Stimulated activated CD4-positive, alpha-beta T cell treated with anti-CD3 and anti-CD28 coated beads, TNF-alpha, amount 100 ng/mL, for 1 hour (primary cell): Measurements from ENCODE around the gene PPP2R5D.
"Not testable (repeated sequence)": the region's sequence is repeated elsewhere in the genome, so short reads cannot be mapped to it uniquely, and the experiment has no call there.

ENCODE experiments used
- DNase-seq, 3 donors: peaks; one replicate each; pipeline ENCODE4 v3.0.0-alpha.2; 2020; ENCODE audit warnings: low read depth in 3 of 3, low spot score in 1 of 3

Gene PPP2R5D

DNA sequence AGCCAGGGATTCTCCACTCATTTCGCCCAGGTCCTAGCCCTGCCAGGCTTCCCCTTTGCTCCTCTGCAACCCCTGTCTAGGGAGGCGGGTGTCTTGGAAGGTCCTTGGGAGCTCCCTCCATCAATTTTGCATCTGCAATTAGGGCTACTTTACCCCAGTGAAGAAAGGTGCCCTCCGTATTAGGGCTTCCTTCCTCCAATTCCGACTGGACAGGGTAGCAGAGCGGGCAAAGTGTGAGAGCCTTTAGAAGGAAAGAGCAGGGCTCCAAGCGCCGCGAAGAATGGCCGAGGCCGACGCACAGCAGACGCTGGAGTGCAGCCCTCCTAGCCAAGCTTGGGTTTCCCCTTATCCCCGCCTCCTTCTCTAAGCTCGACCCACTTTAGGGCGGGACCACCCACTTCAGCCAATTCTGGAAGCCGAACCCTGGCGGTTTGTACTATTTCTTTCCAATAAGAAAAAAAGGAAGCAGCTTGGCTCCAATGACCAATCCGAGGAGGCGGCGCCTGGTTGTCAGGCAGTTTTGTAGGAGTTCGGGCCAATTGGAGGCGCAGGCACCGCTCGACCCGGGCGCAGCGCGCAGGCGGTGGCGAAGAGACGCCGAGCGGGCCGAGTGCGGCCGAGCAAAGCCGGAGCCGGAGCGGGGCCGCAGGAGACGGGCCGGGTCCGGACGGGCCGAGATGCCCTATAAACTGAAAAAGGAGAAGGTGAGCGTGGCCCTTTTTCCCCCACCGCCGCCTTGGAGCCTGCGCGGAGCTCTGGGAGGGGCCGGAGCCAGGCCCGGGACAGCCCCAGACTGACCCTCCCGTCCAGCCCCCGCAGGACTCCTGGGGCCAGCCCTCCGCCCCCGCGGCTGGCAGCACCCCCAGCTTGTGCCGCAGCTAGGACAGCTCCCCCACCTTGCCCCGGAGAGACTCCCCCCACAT, at the start of gene PPP2R5D:
PPP2R5D (plus strand) TSS at position 570 of the 923 bp plus-strand sequence; CDS start at position 678, 108 bp downstream.
- peak; percentile 88 to 92 (median 88) for DNase-seq

- DNase-seq = no peak
These were observed 49.0 kb upstream of the PPP2R5D start for GRCh38 chr6:42935322-42935721.

DNA sequence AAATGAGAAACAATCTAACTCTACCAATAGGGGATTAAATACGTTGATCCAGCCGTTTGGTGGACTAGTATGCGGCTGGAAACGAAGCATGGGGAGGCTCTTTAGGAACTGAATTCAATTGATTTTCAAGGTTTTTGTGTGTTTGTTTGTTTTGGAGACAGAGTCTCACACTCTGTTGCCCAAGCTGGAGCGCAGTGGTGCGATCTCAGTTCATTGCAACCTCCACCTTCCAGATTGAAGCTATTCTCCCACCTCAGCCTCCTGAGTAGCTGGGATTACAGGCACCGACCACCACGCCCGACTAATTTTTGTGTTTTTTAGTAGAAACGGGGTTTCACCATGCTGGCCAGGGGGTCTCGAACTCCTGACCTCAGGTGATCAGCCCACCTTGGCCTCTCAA, 48.0 kb upstream of the PPP2R5D start:
- no peak for DNase-seq

DNA sequence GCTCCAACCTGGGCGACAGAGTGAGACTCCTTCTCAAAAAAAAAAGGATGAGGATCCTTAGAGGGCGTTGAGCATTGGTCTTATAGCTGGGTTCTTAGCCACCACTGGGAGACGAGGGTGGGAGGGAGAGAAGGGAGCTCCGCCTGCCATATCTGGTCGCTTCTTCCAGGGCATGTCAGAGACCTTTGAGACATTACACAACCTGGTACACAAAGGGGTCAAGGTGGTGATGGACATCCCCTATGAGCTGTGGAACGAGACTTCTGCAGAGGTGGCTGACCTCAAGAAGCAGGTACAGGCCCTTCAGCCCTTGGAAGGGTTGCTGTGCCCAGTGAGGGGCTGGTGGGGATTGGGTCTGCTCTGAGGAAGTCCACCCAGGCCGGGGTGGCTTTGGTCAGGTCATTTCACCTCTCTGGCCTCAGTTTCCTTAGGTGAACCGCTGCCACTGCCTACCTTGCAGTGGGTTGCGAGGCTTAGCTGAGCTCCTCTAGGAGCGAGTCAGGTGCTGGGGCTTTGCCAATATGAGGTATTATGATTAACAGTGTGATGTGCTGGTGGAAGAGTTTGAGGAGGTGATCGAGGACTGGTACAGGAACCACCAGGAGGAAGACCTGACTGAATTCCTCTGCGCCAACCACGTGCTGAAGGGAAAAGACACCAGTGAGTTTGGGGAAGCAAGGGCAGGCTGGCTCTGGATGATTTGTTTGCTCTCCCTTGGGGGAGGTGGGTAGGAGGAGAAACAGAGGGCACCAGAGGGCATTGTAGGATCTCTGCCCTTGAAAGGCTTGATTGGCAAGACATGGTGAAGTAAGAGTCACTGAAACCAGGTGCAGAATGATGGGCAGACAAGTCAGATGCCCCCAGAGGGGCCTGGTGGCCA, 46.6 kb upstream of the PPP2R5D start:
- DNase-seq = no peak

DNA sequence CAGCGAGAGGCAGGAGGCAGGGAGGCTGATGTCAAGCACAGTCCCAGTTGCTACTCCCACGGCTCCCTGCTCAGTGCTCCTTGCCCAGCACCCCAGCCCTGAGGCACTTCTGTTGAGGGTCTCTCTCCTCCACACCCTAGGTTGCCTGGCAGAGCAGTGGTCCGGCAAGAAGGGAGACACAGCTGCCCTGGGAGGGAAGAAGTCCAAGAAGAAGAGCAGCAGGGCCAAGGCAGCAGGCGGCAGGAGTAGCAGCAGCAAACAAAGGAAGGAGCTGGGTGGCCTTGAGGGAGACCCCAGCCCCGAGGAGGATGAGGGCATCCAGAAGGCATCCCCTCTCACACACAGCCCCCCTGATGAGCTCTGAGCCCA, 46.0 kb upstream of the PPP2R5D start:
- DNase-seq = no peak

- DNase-seq = no peak
These were observed 45.2 kb upstream of the PPP2R5D start for GRCh38 chr6:42938987-42939809.

DNA sequence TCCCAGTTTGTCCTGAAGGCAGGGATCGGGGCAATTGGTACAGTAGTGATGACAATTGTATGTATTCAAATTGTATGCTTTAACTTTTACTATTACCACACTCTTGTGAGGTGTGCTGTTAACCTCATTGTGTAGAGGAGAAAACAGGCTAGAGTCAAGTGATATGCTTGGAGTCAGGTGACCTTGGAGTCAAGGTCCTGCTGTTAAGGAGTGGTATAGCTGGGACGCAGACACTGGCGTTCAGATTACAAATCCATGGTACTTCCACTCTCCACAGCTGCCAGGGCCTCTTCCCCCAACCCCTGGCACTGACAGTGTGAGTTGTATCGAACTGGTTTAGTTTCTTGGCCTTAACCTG, 44.6 kb upstream of the PPP2R5D start:
- DNase-seq = no peak

- DNase-seq = no peak
These were observed 43.8 kb upstream of the PPP2R5D start for GRCh38 chr6:42940493-42941045.

DNA sequence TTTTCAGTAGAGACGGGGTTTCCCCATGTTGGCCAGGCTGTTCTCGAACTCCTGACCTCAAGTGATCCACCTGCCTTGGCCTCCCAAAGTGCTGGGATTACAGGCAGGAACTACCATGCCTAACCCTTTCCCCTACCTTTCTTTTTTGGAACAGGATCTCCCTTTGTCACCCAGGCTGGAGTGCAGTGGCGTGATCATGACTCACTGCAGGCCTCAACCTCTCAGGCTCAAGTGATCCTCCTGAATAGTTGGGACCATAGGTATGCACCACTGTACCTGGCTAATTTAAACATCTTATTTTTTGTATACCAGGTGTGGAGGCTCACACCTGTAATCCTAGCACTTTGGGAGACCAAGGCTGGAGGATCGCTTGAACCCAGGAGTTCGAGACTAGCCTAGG, 43.0 kb upstream of the PPP2R5D start:
- not testable (repeated sequence) for DNase-seq

- DNase-seq = no peak
These were observed 41.9 kb upstream of the PPP2R5D start for GRCh38 chr6:42942444-42942843.

DNA sequence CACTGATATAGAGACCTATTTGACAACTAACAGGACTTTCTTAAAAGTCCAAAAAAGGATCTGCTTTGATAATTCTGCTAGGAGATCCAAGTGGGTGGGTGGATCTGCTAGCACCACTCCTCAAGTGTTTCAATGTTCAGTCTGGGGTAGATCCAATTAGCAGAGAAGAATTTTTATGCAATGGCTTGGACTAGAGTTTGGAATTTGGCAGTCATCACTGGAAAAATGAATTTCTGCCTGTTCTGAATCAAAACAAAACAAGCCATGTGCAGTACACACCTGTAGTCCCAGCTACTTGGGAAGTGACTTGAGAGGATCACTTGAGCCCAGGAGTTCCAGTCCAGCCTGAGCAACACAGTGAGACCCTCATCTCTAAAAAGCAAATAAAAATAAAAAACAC, 36.4 kb upstream of the PPP2R5D start:
- no peak for DNase-seq

DNA sequence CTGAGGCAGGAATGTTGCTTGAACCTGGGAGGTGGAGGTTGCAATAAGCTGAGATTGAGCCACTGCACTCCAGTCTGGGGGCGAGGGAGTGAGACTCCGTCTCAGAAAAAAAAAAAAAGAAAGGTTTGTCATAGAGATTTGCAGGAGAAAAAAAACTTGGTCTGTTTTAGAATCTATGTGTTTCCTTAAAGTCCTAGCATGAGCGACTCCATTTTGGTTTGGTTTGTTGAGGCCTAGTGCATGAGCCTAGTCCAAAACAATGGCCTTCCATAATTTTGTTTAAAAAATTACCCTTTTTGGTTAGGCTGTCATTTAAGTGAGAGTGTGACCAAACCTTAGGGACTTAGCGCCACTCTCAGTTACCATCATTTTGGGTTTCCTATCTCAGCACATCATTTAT, 32.0 kb upstream of the PPP2R5D start:
- no peak for DNase-seq

DNA sequence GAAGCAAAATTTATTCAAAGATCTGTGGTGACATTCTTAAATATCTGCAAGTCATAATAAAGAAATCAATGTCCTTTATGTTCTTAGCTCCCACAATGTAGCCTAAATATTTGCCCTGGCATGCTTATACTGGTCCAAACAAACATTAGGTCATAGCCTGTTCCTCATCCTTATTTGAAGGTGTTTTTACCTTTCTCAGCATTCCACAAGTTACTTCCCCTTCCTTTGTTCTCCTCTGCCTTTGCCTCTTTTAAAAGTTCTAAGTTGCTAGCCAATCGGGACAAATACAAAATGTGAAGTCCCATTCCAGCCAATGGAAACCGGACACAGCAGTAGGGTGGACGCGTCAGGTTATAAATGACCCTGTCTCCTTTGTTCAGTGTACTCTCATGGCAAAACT, 30.0 kb upstream of the PPP2R5D start:
- not testable (repeated sequence) for DNase-seq

- no peak for DNase-seq
These were observed 26.2 kb upstream of the PPP2R5D start for GRCh38 chr6:42958125-42958524.

GRCh38 chr6:42959917-42960242, 24.5 kb upstream of the PPP2R5D start:
- DNase-seq = no peak

- DNase-seq = peak in 1 of 3 donors; percentile 24
These were observed 23.9 kb upstream of the PPP2R5D start, which contains the start of gene GNMT for GRCh38 chr6:42960243-42961019. TSS of gene GNMT (plus strand) at chr6:42960754. CDS start at chr6:42960768, 14 bp downstream.

- no peak for DNase-seq
These were observed 23.3 kb upstream of the PPP2R5D start for GRCh38 chr6:42961020-42961470.

GRCh38 chr6:42962096-42962495, 22.3 kb upstream of the PPP2R5D start:
- no peak for DNase-seq

DNA sequence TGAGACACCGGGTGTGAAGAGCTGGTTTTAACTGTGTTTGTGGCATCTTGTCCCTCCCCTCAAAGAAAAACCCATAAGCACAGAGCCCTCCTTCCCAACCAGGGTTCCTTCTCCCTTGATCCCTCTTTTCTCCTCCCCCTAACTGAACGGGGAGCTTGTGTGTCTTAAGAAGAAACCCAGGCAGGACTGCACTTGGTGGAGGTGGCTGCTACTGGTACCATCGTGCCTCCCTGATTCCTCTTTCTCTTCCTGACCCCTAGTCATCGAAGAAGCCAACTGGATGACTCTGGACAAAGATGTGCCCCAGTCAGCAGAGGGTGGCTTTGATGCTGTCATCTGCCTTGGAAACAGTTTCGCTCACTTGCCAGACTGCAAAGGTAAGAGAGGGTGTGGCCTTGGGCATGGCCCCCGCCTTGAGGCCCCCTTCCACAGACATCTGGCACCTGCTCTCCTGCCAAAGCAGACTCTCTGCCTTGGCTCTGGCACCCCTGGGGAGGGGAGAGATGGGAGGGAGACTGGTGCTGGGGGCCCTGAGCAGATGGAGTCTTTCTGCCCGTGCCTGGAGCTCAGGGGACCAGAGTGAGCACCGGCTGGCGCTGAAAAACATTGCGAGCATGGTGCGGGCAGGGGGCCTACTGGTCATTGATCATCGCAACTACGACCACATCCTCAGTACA, 21.7 kb upstream of the PPP2R5D start:
- no peak for DNase-seq
